HG03378 (cell line): Measurements from ENCODE around the gene PWWP2B.
"Not testable (repeated sequence)": the region's sequence is repeated elsewhere in the genome, so short reads cannot be mapped to it uniquely, and the experiment has no call there.

Source experiments
- ATAC-seq: cut with Tn5 transposase; IDR thresholded peaks from one replicate; pipeline ENCODE4 v1.9.1; 2021; ENCODE audit warnings: mild to moderate bottlenecking, moderate library complexity; ENCODE audit not compliant: unreplicated experiment

PWWP2B gene

GRCh38 chr10:132397036-132397541 is at the start of gene PWWP2B:
TSS of gene PWWP2B (plus strand) at chr10:132397200. CDS start at chr10:132397227, 27 bp downstream.
- ATAC-seq, result no peak

- ATAC-seq, result no peak
Measured at GRCh38 chr10:132347211-132347930, 49.6 kb upstream of the PWWP2B start.

- ATAC-seq, result no peak
Measured at GRCh38 chr10:132347931-132348267, 49.1 kb upstream of the PWWP2B start.

- no peak for ATAC-seq
Measured at GRCh38 chr10:132349766-132350165, 47.2 kb upstream of the PWWP2B start.

- no peak for ATAC-seq
Measured at GRCh38 chr10:132350391-132350790, 46.6 kb upstream of the PWWP2B start.

GRCh38 chr10:132350946-132351345 is 46.1 kb upstream of the PWWP2B start:
- ATAC-seq, result no peak

- ATAC-seq, result no peak
Measured at GRCh38 chr10:132351611-132352010, 45.4 kb upstream of the PWWP2B start.

GRCh38 chr10:132352462-132353308 is 44.3 kb upstream of the PWWP2B start:
- ATAC-seq, result not testable (repeated sequence)

- no peak for ATAC-seq
Measured at GRCh38 chr10:132353456-132354355, 43.3 kb upstream of the PWWP2B start.

- no peak for ATAC-seq
Measured at GRCh38 chr10:132354356-132355094, 42.5 kb upstream of the PWWP2B start.

- no peak for ATAC-seq
Measured at GRCh38 chr10:132355297-132355696, 41.7 kb upstream of the PWWP2B start.

- ATAC-seq, result no peak
Measured at GRCh38 chr10:132355754-132356153, 41.2 kb upstream of the PWWP2B start.

GRCh38 chr10:132356621-132357195 is 40.3 kb upstream of the PWWP2B start:
- ATAC-seq, result no peak

GRCh38 chr10:132357286-132358058 is 39.5 kb upstream of the PWWP2B start:
- no peak for ATAC-seq

GRCh38 chr10:132359305-132360040 is 37.5 kb upstream of the PWWP2B start:
- no peak for ATAC-seq

GRCh38 chr10:132360766-132361447 is 36.1 kb upstream of the PWWP2B start:
- no peak for ATAC-seq

GRCh38 chr10:132361581-132362101 is 35.4 kb upstream of the PWWP2B start:
- ATAC-seq, result no peak

- ATAC-seq, result no peak
Measured at GRCh38 chr10:132362151-132362611, 34.8 kb upstream of the PWWP2B start.
